ENCODE data around the gene PARD3.

DNA sequence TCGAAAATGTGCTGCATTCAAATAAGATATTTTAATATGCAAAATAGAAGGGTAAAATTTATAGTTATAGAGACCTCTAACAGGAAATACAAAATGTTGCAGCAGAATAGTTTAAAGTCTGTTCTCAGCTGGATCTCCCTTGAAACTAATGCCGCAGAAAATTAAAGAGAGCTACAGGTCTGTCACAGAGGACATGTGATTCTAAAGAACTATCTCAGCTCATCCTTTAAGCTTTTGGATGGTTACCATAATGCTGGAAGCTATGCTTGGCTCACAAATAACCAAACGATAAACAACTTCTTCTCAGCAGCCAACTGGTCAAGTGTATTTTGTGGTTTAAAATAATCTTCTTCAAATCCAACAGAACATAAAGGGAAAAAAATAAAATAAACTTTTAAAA is 353.0 kb downstream of the PARD3 start:
- TF ChIP-seq, protein P1, sequence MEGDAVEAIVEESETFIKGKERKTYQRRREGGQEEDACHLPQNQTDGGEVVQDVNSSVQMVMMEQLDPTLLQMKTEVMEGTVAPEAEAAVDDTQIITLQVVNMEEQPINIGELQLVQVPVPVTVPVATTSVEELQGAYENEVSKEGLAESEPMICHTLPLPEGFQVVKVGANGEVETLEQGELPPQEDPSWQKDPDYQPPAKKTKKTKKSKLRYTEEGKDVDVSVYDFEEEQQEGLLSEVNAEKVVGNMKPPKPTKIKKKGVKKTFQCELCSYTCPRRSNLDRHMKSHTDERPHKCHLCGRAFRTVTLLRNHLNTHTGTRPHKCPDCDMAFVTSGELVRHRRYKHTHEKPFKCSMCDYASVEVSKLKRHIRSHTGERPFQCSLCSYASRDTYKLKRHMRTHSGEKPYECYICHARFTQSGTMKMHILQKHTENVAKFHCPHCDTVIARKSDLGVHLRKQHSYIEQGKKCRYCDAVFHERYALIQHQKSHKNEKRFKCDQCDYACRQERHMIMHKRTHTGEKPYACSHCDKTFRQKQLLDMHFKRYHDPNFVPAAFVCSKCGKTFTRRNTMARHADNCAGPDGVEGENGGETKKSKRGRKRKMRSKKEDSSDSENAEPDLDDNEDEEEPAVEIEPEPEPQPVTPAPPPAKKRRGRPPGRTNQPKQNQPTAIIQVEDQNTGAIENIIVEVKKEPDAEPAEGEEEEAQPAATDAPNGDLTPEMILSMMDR (IDR thresholded peaks at IDR 0.05), result no peak
- TF ChIP-seq POLR2A (IDR thresholded peaks at IDR 0.05), result no peak
